Hippocampal formation (tissue), 2 donors: ENCODE data around the gene PPT2.
"Not testable (repeated sequence)": the region's sequence is repeated elsewhere in the genome, so short reads cannot be mapped to it uniquely, and the experiment has no call there.

Experiments
- DNase-seq, 2 donors: peaks; one replicate each; lab custom pipeline; 2025; lab: John Stamatoyannopoulos, UW

The PPT2 gene

GRCh38 chr6:32127717-32128592, 26.0 kb upstream of the PPT2 start, which contains the start of gene ATF6B:
ATF6B (minus strand) TSS chr6:32128246; CDS start chr6:32128207, 39 bp downstream.
- DNase-seq, result peak; percentile 99

- no peak for DNase-seq
Observed at GRCh38 chr6:32128751-32129296, 25.1 kb upstream of the PPT2 start.

GRCh38 chr6:32129297-32130088, 24.4 kb upstream of the PPT2 start:
- DNase-seq, result peak in 1 of 2 donors; percentile 92

- no peak for DNase-seq
Observed at GRCh38 chr6:32131439-32131948, 22.4 kb upstream of the PPT2 start.

- DNase-seq, result no peak
Observed at GRCh38 chr6:32132110-32132509, 21.8 kb upstream of the PPT2 start.

GRCh38 chr6:32133786-32134185, 20.2 kb upstream of the PPT2 start:
- DNase-seq, result no peak

GRCh38 chr6:32137454-32137853, 16.5 kb upstream of the PPT2 start:
- no peak for DNase-seq

GRCh38 chr6:32139590-32139989, 14.4 kb upstream of the PPT2 start:
- no peak for DNase-seq

GRCh38 chr6:32140420-32141046, 13.4 kb upstream of the PPT2 start:
- DNase-seq, result no peak

GRCh38 chr6:32144238-32144637, 9.7 kb upstream of the PPT2 start:
- not testable (repeated sequence) for DNase-seq

- no peak for DNase-seq
Observed at GRCh38 chr6:32146287-32146686, 7.7 kb upstream of the PPT2 start.

- DNase-seq, result no peak
Observed at GRCh38 chr6:32146687-32147086, 7.3 kb upstream of the PPT2 start.

GRCh38 chr6:32147401-32148132, 6.4 kb upstream of the PPT2 start:
- DNase-seq, result no peak

GRCh38 chr6:32148289-32149091, 5.5 kb upstream of the PPT2 start:
- peak in 1 of 2 donors; percentile 30 for DNase-seq

- no peak for DNase-seq
Observed at GRCh38 chr6:32149092-32149755, 4.7 kb upstream of the PPT2 start.

- DNase-seq, result no peak
Observed at GRCh38 chr6:32149932-32150870, 3.7 kb upstream of the PPT2 start.

GRCh38 chr6:32151181-32151862, 2.6 kb upstream of the PPT2 start:
- DNase-seq, result no peak
